Endodermal cell (in vitro differentiated cells): ENCODE data around the gene PSEN1. TPM values are rescaled to one million over a fixed set of nuclear protein-coding genes. Genes with fewer than 3 reads are reported as not detected.

Experiments used
- DNase-seq: peaks from one replicate; pipeline ENCODE4 v3.0.0-alpha.2; 2017
- H3K27ac ChIP-seq: 2 replicates; pipeline ENCODE4 v1.5.1; 2013; ENCODE audit warnings: mild to moderate bottlenecking, low read depth, low read length, moderate library complexity
- H3K27me3 ChIP-seq: 2 replicates; pipeline ENCODE4 v1.6.1; 2013; ENCODE audit warnings: mild to moderate bottlenecking, low read length, moderate library complexity; ENCODE audit not compliant: insufficient read depth, control insufficient read depth, poor library complexity, severe bottlenecking
- H3K36me3 ChIP-seq: 2 replicates; pipeline ENCODE4 v1.7.0; 2013; ENCODE audit warnings: mild to moderate bottlenecking, low read length, moderate library complexity; ENCODE audit not compliant: control insufficient read depth, insufficient read depth
- H3K4me1 ChIP-seq: one replicate; pipeline ENCODE4 v1.7.0; 2013; ENCODE audit warnings: low read length; ENCODE audit not compliant: control insufficient read depth, insufficient read depth
- H3K4me3 ChIP-seq: 2 replicates; pipeline ENCODE4 v1.5.1; 2013; ENCODE audit warnings: mild to moderate bottlenecking, low read length, moderate library complexity
- H3K9ac ChIP-seq: 2 replicates; pipeline ENCODE4 v1.6.1; 2013; ENCODE audit warnings: mild to moderate bottlenecking, low read length, moderate library complexity; ENCODE audit not compliant: poor library complexity, severe bottlenecking; ENCODE audit errors: extremely low read depth
- H3K9me3 ChIP-seq: 2 replicates; pipeline ENCODE4 v1.6.1; 2013; ENCODE audit warnings: mild to moderate bottlenecking, low read length, moderate library complexity; ENCODE audit not compliant: control insufficient read depth
- H3K27ac Mint-ChIP-seq: 2 replicates; pipeline ENCODE4 v1.8.0; 2020; ENCODE audit warnings: mixed read lengths
- H3K27me3 Mint-ChIP-seq: 2 replicates; pipeline ENCODE4 v1.8.0; 2021; ENCODE audit warnings: mild to moderate bottlenecking, mixed read lengths; ENCODE audit not compliant: insufficient read depth
- H3K36me3 Mint-ChIP-seq: 2 replicates; pipeline ENCODE4 v1.8.0; 2020; ENCODE audit warnings: low read depth, mixed read lengths
- H3K4me1 Mint-ChIP-seq: 2 replicates; pipeline ENCODE4 v1.8.0; 2020; ENCODE audit warnings: mixed read lengths
- H3K4me3 Mint-ChIP-seq: 2 replicates; pipeline ENCODE4 v1.8.0; 2020; ENCODE audit warnings: mild to moderate bottlenecking, moderate library complexity, mixed read lengths
- H3K9me3 Mint-ChIP-seq: 2 replicates; pipeline ENCODE4 v1.8.0; 2020; ENCODE audit warnings: mild to moderate bottlenecking, mixed read lengths
- WGBS, 2 experiments: methylation state at CpG; one replicate each; pipeline versions ENCODE4 v1.1.5 to v1.1.7; 2013; ENCODE audit warnings: missing lambda C conversion rate in 2 of 2, mixed read lengths in 1 of 2; ENCODE audit not compliant: insufficient coverage in 1 of 2, insufficient read length in 1 of 2; 5-methylcytosine and 5-hydroxymethylcytosine counted together
- total RNA-seq, 2 donors: library from RNA; stranded (reverse); fragmentation: NEBNext Ultra II Directional in 1 of 2; extraction: Animal tissue kit (Norgen Biotek cat#: 25700) in 1 of 2; gene quantifications; 2 replicates in 1 of 2; 3 replicates in 1 of 2; pipeline ENCODE4 v1.2.1, GENCODE V29; 2021
- TF ChIP-seq, protein P1 (sequence below): fragments of 200-600 bp; sonication (generic); conservative IDR thresholded peaks from 2 replicates; pipeline ENCODE4 v1.5.0; 2021; ENCODE audit warnings: antibody characterized with exemption, mild to moderate bottlenecking

Gene PSEN1
- total RNA-seq, 2 donors from 2014 or later, result 45.7 to 49.9 TPM

DNA sequence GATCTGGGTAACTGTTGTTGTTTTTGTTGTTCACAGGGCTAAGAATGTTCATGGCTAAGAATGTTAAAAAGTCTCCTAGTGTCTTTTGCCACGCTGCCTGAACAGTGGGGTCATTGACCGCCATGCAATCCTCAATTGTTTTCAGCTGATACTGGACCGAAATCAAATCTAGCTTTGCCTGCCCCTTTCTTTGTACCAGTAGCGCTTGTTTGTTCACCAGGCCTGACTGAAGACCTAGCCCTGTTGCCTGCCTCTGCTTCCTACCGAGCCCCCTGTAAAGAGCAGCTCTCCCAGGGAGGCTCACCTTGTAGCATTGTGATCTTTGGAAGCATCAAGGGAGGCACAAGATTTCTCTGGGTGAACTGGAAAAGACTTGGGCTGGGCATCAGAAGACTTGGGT lies 6.7 kb downstream of the PSEN1 start:
- no peaks in the 10 kb centered on the region for H3K9me3 Mint-ChIP-seq
- H3K4me3 ChIP-seq, result no peak overlapping the region
- peak overlapping the region; percentile 65 for H3K27ac Mint-ChIP-seq
- no peak overlapping the region for H3K27ac ChIP-seq
- no peak overlapping the region for H3K4me3 Mint-ChIP-seq
- no peaks in the 10 kb centered on the region for H3K27me3 Mint-ChIP-seq
- no peaks in the 10 kb centered on the region for H3K9me3 ChIP-seq
- H3K4me1 ChIP-seq, result peaks cover 6% of the 10 kb centered on the region
- H3K27me3 ChIP-seq, result no peaks in the 10 kb centered on the region
- peaks cover 12% of the 10 kb centered on the region for H3K36me3 Mint-ChIP-seq
- TF ChIP-seq, protein P1, sequence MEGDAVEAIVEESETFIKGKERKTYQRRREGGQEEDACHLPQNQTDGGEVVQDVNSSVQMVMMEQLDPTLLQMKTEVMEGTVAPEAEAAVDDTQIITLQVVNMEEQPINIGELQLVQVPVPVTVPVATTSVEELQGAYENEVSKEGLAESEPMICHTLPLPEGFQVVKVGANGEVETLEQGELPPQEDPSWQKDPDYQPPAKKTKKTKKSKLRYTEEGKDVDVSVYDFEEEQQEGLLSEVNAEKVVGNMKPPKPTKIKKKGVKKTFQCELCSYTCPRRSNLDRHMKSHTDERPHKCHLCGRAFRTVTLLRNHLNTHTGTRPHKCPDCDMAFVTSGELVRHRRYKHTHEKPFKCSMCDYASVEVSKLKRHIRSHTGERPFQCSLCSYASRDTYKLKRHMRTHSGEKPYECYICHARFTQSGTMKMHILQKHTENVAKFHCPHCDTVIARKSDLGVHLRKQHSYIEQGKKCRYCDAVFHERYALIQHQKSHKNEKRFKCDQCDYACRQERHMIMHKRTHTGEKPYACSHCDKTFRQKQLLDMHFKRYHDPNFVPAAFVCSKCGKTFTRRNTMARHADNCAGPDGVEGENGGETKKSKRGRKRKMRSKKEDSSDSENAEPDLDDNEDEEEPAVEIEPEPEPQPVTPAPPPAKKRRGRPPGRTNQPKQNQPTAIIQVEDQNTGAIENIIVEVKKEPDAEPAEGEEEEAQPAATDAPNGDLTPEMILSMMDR, result no peak
- H3K9ac ChIP-seq, result no peak overlapping the region
- H3K36me3 ChIP-seq, result peaks cover 18% of the 10 kb centered on the region
- WGBS, 2 experiments, result 61 to 85% methylated on average over 5 of the region's 5 CpGs
- no peak for DNase-seq
- peaks cover 26% of the 10 kb centered on the region for H3K4me1 Mint-ChIP-seq

DNA sequence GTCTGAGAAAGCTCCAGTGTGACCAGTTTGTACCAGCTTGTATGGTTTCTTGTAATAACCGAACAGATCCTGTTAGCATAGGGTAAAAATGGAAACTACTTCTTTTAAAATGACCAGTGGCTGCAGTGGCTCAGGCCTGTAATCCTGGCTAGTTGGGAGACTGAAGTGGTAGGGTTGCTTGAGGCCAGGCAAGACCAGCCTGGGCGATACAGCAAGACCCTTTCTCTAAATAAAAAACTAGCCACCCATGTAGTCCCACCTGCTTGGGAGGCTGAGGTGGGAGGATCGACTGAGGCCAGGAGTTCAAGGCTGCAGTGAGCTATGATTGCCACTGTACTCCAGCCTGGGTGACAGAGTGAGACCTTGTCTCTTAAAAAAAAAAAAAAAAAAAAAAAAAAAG lies 7.3 kb downstream of the PSEN1 start:
- H3K9me3 Mint-ChIP-seq, result no peaks in the 10 kb centered on the region
- Histone ChIP-seq H3K4me1 (peaks cover 6% of the 10 kb centered on the region), H3K4me3 (no peak overlapping the region), H3K36me3 (peaks cover 23% of the 10 kb centered on the region), H3K27ac (no peak overlapping the region), H3K9me3 (no peaks in the 10 kb centered on the region), H3K9ac (no peak overlapping the region), H3K27me3 (no peaks in the 10 kb centered on the region)
- H3K27me3 Mint-ChIP-seq, result no peaks in the 10 kb centered on the region
- DNase-seq, result no peak
- H3K36me3 Mint-ChIP-seq, result peaks cover 16% of the 10 kb centered on the region
- peaks cover 26% of the 10 kb centered on the region for H3K4me1 Mint-ChIP-seq
- no peak overlapping the region for H3K4me3 Mint-ChIP-seq
- TF ChIP-seq, protein P1, result no peak
- H3K27ac Mint-ChIP-seq, result no peak overlapping the region
- 99 to 100% methylated on average over 2 to 3 of the region's 3 CpGs for WGBS, 2 experiments

DNA sequence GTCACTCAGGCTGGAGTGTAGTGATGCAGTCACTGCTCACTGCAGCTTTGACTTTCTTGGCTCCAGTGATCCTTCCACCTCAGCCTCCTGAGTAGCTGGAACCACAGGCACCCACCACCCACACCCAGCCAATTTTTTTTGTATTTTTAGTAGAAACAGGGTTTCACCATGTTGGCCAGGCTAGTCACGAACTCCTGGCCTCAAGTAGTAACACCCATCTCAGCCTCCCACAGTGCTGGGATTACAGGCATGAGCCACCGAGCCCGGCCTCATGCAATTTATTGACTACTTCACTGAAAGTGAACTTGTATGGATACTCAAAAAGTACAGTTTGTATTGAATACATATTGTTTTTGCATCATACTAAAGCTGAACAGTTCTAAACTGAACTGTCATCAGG lies 9.1 kb downstream of the PSEN1 start:
- no peak for DNase-seq
- Mint-ChIP-seq H3K4me3 (no peak overlapping the region), H3K36me3 (peaks cover 32% of the 10 kb centered on the region), H3K27me3 (no peaks in the 10 kb centered on the region), H3K9me3 (no peaks in the 10 kb centered on the region), H3K4me1 (peaks cover 26% of the 10 kb centered on the region), H3K27ac (no peak overlapping the region)
- no peaks in the 10 kb centered on the region for H3K27me3 ChIP-seq
- H3K4me1 ChIP-seq, result peaks cover 6% of the 10 kb centered on the region
- TF ChIP-seq, protein P1, result no peak
- H3K27ac ChIP-seq, result no peak overlapping the region
- H3K4me3 ChIP-seq, result no peak overlapping the region
- no peak overlapping the region for H3K9ac ChIP-seq
- H3K36me3 ChIP-seq, result peaks cover 38% of the 10 kb centered on the region
- WGBS, 2 experiments, result 95 to 100% methylated on average over 2 to 3 of the region's 3 CpGs
- no peaks in the 10 kb centered on the region for H3K9me3 ChIP-seq
